Naive B cell (primary cell): ENCODE results near the gene TBX1. TPM values are rescaled to one million over a fixed set of nuclear protein-coding genes. Genes with fewer than 3 reads are reported as not detected.
A peak's percentile ranks its signal among the peaks of the same experiment; 100 is the strongest.

Experiments
- ATAC-seq, 2 donors: fragments of 150-1000 bp; cut with Tn5 transposase; 2 replicates each; pipeline ENCODE4 v1.10.0; 2021; ENCODE audit warnings: low read depth in 2 of 2, mild to moderate bottlenecking in 2 of 2, moderate library complexity in 2 of 2
- DNase-seq: peaks from one replicate; pipeline ENCODE4 v3.0.0; 2022
- H3K27ac Mint-ChIP-seq, 6 donors: one replicate each; pipeline ENCODE4 v1.8.0; 2020 to 2022; ENCODE audit warnings: mild to moderate bottlenecking in 6 of 6, mixed read lengths in 6 of 6, moderate library complexity in 5 of 6, inconsistent platforms in 2 of 6
- H3K27me3 Mint-ChIP-seq, 3 donors: one replicate each; pipeline ENCODE4 v1.8.0; 2021 to 2022; ENCODE audit warnings: mixed read lengths in 3 of 3, mild to moderate bottlenecking in 1 of 3
- H3K36me3 Mint-ChIP-seq, 2 donors: one replicate each; pipeline ENCODE4 v1.8.0; 2020 to 2022; ENCODE audit warnings: mixed read lengths in 2 of 2, inconsistent platforms in 1 of 2, mild to moderate bottlenecking in 1 of 2
- H3K4me1 Mint-ChIP-seq, 3 donors: one replicate each; pipeline ENCODE4 v1.8.0; 2020 to 2022; ENCODE audit warnings: mixed read lengths in 3 of 3, inconsistent platforms in 1 of 3, mild to moderate bottlenecking in 1 of 3, moderate library complexity in 1 of 3
- H3K4me3 Mint-ChIP-seq, 8 donors: one replicate each; pipeline ENCODE4 v1.8.0; 2020 to 2022; ENCODE audit warnings: mild to moderate bottlenecking in 8 of 8, mixed read lengths in 8 of 8, moderate library complexity in 8 of 8, inconsistent platforms in 2 of 8
- H3K9me3 Mint-ChIP-seq, 7 donors: one replicate each; pipeline ENCODE4 v1.8.0; 2020 to 2022; ENCODE audit warnings: mixed read lengths in 7 of 7, mild to moderate bottlenecking in 5 of 7, inconsistent platforms in 2 of 7, moderate library complexity in 1 of 7
- polyA plus RNA-seq, 6 donors: library from polyadenylated mRNA; unstranded; fragments of 300-500 nt; fragmentation: Illumina TruSeq; gene quantifications; one replicate each; pipeline ENCODE4 v1.2.3, GENCODE V29; 2021; ENCODE audit warnings: low read depth in 6 of 6

The TBX1 gene
- polyA plus RNA-seq, 6 donors from 2014 or later = not detected

DNA sequence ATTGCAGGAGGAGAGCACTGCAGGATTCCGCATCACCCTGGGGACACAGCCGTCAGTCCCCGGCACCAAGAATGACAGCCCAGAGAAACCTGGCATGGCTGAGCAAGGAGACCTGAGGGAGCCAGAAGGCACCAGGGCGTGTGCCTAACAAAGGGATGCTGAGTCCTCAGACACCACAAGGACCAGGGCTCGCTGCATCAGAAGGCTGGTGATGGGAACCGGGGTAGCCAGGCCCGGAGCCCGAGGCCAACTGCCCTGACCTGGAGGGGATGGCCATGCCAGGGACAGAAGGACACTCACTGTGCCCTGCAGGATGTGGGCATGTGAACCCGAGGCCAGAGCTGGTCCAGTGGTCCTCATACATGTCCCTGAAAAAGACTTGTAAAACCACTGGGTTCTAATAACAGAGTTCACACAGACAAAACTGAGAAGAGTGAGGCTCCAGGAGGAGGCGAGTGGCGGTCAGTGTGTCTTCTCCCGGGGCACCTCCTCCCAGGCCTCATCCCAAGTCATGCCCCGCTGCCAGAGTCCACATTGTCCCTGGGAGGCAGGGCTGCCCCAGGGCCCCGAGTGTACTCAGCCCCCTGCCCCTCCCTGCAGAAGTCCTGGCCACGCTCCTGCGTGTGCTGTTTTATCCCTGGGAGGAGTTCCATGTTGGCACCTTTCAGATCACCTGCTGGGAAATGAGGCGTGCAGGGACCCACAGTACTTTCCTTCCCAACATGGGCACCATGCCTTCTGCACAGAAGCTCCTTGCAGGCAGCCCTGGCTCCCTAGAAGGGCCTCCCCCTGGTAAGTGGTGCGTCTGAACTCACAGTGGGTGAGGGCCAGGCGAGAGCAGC lies 42.5 kb downstream of the TBX1 start:
- no peak overlapping the region for H3K27ac Mint-ChIP-seq
- peaks cover 0 to 15% of the 10 kb centered on the region in 2 donors for H3K36me3 Mint-ChIP-seq
- ATAC-seq = no peak
- no peaks in the 10 kb centered on the region for H3K9me3 Mint-ChIP-seq
- no peak for DNase-seq
- no peaks in the 10 kb centered on the region for H3K27me3 Mint-ChIP-seq
- no peaks in the 10 kb centered on the region for H3K4me1 Mint-ChIP-seq
- H3K4me3 Mint-ChIP-seq = no peak overlapping the region

DNA sequence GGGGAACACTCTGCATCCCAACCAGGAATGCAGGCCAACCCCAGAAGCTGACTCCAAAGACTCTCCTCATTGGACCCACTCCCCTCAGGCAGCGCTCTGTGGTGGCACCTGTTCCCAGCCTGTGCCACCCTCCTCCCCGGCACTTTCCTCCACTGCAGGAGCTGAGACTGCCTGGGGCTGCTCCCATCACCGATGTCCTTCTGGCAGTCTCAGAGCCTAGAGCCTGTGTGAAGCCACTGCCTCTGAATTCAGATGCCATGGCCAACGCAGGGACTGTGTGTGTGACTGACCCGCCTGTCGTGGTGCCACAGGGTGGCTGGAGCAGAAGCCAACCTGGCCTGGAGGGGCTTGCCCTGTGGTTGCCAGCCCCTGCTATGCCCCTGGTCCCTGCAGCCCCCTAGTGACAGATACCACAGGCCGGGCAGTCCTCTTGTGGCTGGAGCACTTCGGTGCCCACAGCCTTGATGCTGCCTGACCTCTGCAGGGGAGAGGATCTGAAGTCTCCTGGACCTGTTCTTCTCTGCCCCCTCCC lies 43.2 kb downstream of the TBX1 start:
- Mint-ChIP-seq H3K27me3 (no peaks in the 10 kb centered on the region), H3K4me3 (no peak overlapping the region), H3K36me3 (peaks cover 0 to 15% of the 10 kb centered on the region in 2 donors), H3K27ac (no peak overlapping the region), H3K9me3 (no peaks in the 10 kb centered on the region), H3K4me1 (no peaks in the 10 kb centered on the region)
- no peak for ATAC-seq
- no peak for DNase-seq

DNA sequence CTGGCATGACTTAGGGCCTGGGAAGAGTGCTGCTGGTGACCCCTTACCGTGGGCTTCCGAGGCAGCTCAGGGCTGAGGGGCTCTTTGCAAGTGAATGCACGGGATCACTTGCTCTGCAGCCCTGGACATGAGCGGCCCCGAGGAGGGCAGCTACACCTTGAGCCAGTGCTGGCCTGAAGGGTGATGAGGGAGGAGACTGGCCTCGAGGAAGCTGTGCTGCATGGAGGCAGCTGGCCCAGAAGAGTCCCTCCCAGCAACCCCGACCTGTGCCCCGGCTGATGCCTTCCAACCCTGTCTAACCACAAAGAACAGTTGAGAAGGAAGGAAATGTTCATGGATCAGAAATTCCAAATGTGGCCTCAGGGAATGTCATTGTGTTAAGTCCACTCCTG lies 45.2 kb downstream of the TBX1 start:
- Mint-ChIP-seq H3K4me1 (no peaks in the 10 kb centered on the region), H3K27me3 (no peaks in the 10 kb centered on the region), H3K9me3 (no peaks in the 10 kb centered on the region), H3K4me3 (no peak overlapping the region), H3K36me3 (peaks cover 0 to 7% of the 10 kb centered on the region in 2 donors), H3K27ac (peak overlapping the region in 2 of 6 donors; percentile 22 to 26)
- no peak for DNase-seq
- ATAC-seq = no peak

DNA sequence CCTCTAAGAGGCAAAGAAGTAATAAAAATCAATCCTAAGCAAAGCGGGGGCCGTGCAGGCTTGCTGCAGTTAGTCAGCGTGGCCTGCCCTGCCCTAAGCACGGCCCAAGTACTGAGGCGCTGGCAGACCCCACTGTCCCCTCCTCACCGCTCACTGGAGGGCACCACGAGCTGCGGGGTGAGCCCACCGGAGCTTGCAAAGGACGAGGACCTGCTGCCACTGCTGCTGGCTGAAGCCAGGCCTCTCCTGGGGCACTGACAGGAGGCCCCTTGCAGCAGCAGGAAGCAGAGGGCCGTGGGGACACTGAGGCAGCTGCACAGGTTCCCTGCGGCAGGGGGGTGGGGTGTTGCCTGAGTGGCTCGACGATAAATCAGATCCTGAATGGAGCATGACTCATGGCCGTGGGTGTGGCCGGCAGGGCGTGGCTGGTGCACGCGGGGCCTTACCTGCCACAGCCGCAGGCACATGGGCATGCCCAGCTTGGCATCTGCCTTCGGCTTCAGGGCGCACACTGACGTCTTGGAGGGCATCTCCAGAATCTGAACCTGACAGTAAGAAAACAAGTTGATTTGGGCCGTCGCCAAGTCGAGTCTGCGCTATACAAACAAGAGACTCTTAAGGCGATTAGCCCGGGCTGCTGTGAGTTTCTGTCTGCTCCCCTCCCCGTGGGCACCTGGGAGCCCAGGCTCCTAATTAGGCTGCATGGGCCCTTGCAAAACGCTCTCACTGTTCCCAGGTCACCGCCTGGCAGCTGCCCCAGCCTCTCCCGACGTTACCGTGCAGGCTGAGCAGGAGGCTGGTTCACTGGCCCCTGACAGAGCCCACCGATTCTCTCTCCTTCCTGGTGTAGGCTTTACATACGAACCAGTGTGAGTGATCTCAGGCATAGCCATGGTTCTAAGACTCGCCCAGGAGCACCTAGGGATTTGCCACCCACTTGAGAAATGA lies 45.9 kb downstream of the TBX1 start:
- Mint-ChIP-seq H3K4me3 (no peak overlapping the region), H3K27me3 (no peaks in the 10 kb centered on the region), H3K36me3 (peaks cover 0 to 7% of the 10 kb centered on the region in 2 donors), H3K27ac (no peak overlapping the region), H3K9me3 (no peaks in the 10 kb centered on the region), H3K4me1 (no peaks in the 10 kb centered on the region)
- no peak for ATAC-seq
- no peak for DNase-seq

DNA sequence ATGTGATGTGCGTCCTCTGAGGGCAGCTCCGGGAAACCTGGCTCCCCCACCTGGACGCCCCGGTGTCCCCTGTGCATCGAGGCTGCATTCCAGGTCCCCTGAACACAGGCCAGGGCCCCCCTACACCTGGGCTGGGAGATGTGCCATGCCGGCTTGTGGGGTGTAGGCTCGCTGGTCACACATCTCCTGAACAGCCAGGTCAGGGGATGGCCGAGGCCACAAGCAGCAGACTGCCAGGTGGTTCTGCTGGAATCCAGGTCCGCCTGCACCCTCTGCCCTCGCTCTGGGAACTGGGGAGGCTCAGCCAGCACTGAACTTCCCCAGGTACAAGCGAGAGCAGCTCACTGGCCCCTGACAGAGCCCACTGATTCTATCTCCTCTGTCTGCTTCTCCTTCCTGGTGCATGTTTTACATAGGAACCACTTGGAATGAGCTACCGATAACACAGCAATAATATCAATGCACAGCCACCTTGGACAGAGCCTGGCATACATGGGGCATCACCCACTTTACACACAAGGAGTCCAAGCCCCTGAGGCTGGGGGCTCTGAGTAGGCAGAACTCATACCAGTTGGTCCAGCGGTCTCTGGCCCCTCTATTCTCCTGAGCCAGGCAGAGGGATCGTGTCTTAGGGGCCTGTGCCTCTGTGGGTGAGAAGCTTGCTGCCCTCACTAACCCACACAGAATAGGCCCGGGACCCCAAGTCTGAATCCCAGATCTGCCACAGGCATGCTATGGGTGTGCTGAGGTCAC lies 46.8 kb downstream of the TBX1 start:
- H3K4me3 Mint-ChIP-seq = no peak overlapping the region
- peaks cover 0 to 5% of the 10 kb centered on the region in 2 donors for H3K36me3 Mint-ChIP-seq
- ATAC-seq (no peak), DNase-seq (no peak)
- no peaks in the 10 kb centered on the region for H3K4me1 Mint-ChIP-seq
- H3K27ac Mint-ChIP-seq = no peak overlapping the region
- H3K9me3 Mint-ChIP-seq = no peaks in the 10 kb centered on the region
- no peaks in the 10 kb centered on the region for H3K27me3 Mint-ChIP-seq

DNA sequence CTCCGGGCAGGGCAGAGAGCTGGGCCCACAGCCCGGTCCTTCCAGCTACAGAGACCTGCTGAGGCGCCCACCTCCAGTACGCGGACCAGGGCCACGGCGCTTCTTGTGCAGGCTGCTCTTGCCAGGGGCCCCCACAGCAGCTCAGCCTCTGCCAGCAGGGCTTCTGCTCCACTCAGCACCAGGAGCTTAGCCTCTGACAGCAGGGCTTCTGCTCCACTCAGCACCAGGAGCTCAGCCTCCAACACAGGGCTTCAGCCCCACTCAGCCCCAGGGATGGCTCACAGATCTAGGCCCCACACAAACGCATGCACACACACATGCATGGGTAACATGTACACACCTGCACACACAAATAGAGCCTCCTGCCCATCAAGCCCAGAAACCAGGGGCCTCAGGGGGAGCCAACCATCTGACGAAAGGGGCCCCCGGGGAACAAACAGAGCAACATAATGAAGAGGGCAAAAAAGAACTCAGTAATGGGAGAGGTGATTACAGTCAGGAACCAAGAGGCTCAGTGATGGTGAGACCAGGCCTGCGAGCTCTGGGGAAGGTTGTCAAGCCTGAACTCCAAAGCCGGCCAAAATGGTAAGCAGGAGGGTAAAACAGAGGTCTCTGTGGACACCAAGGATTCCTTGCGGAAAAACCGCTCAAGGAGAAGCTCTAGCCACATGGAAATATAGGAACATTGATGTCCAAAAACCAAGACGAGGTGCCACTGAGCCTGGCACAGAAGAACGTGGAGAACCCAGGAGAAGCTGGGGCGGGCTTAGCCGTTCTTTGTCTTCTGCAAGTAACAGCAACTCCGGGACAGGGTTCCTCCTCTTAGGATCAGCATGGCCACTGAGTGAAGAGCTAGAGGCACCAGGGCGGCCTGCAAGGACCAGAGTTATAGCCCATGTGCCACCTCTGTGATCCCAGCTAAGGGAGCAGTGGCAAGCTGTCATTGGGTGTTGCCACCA lies 47.6 kb downstream of the TBX1 start:
- H3K36me3 Mint-ChIP-seq = no peaks in the 10 kb centered on the region
- H3K9me3 Mint-ChIP-seq = no peaks in the 10 kb centered on the region
- no peaks in the 10 kb centered on the region for H3K27me3 Mint-ChIP-seq
- ATAC-seq (no peak), DNase-seq (no peak)
- H3K4me3 Mint-ChIP-seq = no peak overlapping the region
- no peak overlapping the region for H3K27ac Mint-ChIP-seq
- H3K4me1 Mint-ChIP-seq = no peaks in the 10 kb centered on the region

DNA sequence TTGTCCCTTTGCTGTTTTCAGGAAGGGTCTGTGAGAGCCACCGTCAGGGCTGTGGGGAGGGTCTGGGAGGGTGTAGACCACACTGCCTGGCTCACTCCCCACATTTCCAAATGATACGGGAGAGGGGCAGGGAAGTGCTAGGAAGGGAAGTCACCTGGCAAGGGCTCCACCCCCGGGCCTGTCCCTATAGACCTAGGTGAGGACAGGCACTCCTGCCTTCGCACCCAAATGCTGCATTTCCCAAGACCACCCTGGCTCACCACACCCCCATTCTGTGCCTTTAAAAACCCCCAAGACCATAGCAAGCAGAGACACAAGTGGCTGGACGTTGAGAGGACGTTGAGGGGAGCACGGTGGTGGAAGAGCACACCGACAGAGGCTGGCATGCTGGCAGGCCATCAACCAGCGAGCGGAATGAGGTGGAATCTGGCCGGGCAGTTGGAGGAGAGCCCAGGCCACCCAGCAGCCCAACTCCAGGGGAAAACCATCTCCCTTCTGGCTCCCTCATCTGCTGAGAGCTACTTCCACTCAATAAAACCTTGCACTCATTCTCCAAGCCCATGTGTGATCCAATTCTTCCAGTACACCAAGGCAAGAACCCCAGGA lies 48.4 kb downstream of the TBX1 start:
- no peaks in the 10 kb centered on the region for H3K27me3 Mint-ChIP-seq
- no peaks in the 10 kb centered on the region for H3K4me1 Mint-ChIP-seq
- H3K36me3 Mint-ChIP-seq = no peaks in the 10 kb centered on the region
- ATAC-seq (no peak), DNase-seq (no peak)
- H3K9me3 Mint-ChIP-seq = no peaks in the 10 kb centered on the region
- no peak overlapping the region for H3K4me3 Mint-ChIP-seq
- peak overlapping the region in 1 of 6 donors; percentile 22 for H3K27ac Mint-ChIP-seq

DNA sequence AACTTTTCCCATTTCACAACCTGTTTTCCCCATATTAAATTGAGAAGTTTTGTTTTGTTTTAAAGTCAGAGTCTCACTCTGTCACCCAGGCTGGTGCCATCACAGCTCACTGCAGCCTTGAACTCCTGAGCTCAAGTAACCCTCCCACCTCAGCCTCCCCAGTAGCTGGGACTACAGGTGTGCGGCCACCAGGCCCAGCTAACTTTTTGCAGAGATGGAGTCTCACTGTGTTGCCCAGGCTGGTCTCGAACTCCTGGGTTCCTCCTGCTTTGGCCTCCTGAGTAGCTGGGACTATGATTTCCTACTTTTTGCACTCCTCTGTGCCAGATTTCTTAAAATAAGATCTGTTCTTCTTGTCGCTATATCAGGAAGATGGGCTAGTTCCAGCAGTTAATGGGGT lies 49.2 kb downstream of the TBX1 start:
- no peak for ATAC-seq
- peaks cover 0 to 5% of the 10 kb centered on the region in 2 donors for H3K36me3 Mint-ChIP-seq
- DNase-seq = no peak
- H3K27ac Mint-ChIP-seq = no peak overlapping the region
- no peaks in the 10 kb centered on the region for H3K9me3 Mint-ChIP-seq
- H3K4me3 Mint-ChIP-seq = no peak overlapping the region
- H3K27me3 Mint-ChIP-seq = no peaks in the 10 kb centered on the region
- no peaks in the 10 kb centered on the region for H3K4me1 Mint-ChIP-seq

DNA sequence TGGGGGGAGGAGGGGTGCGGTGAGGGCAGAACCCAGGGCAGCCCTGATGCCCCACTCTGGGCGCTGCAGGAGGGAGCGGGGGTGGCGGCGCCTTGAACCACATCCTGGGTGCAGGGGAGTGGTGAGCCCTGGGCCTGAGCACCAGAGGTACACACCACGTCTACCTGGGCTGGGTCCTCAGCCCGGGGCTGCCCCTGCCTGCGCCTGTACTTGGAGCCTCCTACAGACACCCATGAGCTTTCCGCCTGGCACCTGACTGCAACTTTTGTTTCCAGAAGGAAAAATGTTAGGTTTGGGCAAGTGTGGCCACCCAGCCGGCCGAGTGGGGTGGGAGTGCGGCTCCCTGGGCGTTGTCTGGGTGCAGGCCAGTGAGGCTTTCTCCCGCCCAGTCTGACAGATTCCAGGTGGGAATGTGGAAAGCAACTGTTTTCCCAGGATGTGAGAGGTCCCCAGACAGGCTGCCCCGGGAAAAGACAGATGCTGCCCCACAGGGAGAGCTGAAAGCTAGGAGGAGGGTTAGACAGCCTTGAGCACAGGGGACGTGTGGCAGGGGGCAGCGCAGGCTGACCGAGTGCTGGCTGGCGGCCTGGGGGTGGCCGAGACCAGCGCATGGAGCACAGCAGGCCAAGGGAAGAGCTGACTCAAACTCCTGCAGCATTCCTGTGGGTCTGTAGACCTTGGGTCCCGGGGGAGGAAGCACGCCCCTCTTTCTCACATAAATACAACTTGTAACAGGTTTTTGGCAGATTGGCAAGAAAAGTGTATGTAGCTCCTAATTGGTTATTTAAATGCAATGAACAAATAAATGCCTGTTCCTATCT lies 50.0 kb downstream of the TBX1 start:
- DNase-seq (no peak), ATAC-seq (no peak)
- peaks cover 0 to 5% of the 10 kb centered on the region in 2 donors for H3K36me3 Mint-ChIP-seq
- no peaks in the 10 kb centered on the region for H3K4me1 Mint-ChIP-seq
- H3K27me3 Mint-ChIP-seq = no peaks in the 10 kb centered on the region
- no peak overlapping the region for H3K4me3 Mint-ChIP-seq
- H3K9me3 Mint-ChIP-seq = no peaks in the 10 kb centered on the region
- no peak overlapping the region for H3K27ac Mint-ChIP-seq

DNA sequence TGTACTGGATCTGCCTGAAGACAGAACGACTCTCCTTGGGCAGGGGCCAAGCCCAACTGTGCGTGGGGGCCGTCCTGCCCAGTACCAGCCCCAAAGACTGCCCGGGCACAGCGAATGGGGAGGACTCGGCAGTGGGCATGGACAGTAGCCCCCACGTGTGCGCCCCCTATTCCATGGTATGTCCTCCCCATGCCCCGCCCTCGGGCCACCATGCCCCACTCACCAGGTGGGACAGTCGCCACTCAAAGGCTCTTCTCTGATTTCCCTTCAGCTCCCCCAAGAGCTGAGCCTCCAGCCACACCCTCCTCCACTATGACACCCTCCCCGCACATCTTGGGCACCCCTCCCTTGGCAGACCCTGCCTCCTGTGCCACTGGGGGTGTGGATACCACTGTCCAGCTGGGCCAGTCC lies 50.6 kb downstream of the TBX1 start:
- Mint-ChIP-seq H3K27ac (no peak overlapping the region), H3K4me1 (peaks cover 0 to 3% (median 0%) of the 10 kb centered on the region in 3 donors), H3K9me3 (no peaks in the 10 kb centered on the region), H3K36me3 (peaks cover 0 to 5% of the 10 kb centered on the region in 2 donors), H3K4me3 (no peak overlapping the region), H3K27me3 (no peaks in the 10 kb centered on the region)
- ATAC-seq (no peak), DNase-seq (no peak)
